ENCODE measurements around the gene PHRF1.
A peak's percentile ranks its signal among the peaks of the same experiment; 100 is the strongest.

Gene PHRF1

DNA sequence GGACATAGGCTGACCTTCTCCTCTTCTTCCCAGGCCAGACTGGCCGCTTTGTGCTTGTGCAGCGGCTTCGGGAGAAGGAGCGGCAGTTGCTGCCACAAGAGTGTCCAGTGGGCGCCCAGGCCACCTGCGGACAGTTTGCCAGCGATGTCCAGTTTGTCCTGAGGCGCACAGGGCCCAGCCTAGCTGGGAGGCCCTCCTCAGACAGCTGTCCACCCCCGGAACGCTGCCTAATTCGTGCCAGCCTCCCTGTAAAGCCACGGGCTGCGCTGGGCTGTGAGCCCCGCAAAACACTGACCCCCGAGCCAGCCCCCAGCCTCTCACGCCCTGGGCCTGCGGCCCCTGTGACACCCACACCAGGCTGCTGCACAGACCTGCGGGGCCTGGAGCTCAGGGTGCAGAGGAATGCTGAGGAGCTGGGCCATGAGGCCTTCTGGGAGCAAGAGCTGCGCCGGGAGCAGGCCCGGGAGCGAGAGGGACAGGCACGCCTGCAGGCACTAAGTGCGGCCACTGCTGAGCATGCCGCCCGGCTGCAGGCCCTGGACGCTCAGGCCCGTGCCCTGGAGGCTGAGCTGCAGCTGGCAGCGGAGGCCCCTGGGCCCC lies 14.1 kb upstream of the PHRF1 start:
- Histone ChIP-seq H3K4me1 (ENCODE audit: control insufficient read depth in 1 of 2, insufficient read depth in 1 of 2, low read depth in 1 of 2, low read length in 1 of 2) (peaks cover 21 to 22% of the 10 kb centered on the region in 2 experiments), H3K27me3 (peaks cover 41% of the 10 kb centered on the region), H3K27ac (no peak overlapping the region), H3K4me3 (ENCODE audit: low read depth in 1 of 2, low read length in 1 of 2) (peak overlapping the region; percentile 87), H3K36me3 (peaks cover 19% of the 10 kb centered on the region), H3K9me3 (no peaks in the 10 kb centered on the region)
- TF ChIP-seq, protein P1, sequence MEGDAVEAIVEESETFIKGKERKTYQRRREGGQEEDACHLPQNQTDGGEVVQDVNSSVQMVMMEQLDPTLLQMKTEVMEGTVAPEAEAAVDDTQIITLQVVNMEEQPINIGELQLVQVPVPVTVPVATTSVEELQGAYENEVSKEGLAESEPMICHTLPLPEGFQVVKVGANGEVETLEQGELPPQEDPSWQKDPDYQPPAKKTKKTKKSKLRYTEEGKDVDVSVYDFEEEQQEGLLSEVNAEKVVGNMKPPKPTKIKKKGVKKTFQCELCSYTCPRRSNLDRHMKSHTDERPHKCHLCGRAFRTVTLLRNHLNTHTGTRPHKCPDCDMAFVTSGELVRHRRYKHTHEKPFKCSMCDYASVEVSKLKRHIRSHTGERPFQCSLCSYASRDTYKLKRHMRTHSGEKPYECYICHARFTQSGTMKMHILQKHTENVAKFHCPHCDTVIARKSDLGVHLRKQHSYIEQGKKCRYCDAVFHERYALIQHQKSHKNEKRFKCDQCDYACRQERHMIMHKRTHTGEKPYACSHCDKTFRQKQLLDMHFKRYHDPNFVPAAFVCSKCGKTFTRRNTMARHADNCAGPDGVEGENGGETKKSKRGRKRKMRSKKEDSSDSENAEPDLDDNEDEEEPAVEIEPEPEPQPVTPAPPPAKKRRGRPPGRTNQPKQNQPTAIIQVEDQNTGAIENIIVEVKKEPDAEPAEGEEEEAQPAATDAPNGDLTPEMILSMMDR (IDR thresholded peaks at IDR 0.05), result no peak

DNA sequence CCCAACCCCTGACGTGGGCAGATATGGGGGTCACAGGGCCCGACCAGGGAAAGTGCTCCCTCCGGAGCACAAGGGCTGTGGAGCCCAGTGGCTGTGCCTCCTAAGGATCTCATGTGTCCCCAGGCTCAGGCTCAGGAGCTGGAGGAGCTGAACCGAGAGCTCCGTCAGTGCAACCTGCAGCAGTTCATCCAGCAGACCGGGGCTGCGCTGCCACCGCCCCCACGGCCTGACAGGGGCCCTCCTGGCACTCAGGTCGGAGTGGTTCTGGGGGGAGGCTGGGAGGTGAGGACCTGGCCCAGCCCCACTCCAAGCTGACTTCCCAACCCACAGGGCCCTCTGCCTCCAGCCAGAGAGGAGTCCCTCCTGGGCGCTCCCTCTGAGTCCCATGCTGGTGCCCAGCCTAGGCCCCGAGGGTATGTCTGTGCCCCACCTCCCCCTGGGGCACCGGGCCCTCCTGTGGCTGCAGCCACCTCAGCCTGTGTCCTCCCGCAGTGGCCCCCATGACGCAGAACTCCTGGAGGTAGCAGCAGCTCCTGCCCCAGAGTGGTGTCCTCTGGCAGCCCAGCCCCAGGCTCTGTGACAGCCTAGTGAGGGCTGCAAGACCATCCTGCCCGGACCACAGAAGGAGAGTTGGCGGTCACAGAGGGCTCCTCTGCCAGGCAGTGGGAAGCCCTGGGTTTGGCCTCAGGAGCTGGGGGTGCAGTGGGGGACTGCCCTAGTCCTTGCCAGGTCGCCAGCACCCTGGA lies 13.0 kb upstream of the PHRF1 start:
- no peak overlapping the region for H3K27ac ChIP-seq
- peaks cover 19% of the 10 kb centered on the region for H3K36me3 ChIP-seq
- H3K9me3 ChIP-seq, result no peaks in the 10 kb centered on the region
- H3K4me3 ChIP-seq (ENCODE audit: low read depth in 1 of 2, low read length in 1 of 2), result no peak overlapping the region
- peaks cover 41% of the 10 kb centered on the region for H3K27me3 ChIP-seq
- H3K4me1 ChIP-seq (ENCODE audit: control insufficient read depth in 1 of 2, insufficient read depth in 1 of 2, low read depth in 1 of 2, low read length in 1 of 2), result peaks cover 25 to 30% of the 10 kb centered on the region in 2 experiments
- TF ChIP-seq, protein P1 (IDR thresholded peaks at IDR 0.05), result no peak

DNA sequence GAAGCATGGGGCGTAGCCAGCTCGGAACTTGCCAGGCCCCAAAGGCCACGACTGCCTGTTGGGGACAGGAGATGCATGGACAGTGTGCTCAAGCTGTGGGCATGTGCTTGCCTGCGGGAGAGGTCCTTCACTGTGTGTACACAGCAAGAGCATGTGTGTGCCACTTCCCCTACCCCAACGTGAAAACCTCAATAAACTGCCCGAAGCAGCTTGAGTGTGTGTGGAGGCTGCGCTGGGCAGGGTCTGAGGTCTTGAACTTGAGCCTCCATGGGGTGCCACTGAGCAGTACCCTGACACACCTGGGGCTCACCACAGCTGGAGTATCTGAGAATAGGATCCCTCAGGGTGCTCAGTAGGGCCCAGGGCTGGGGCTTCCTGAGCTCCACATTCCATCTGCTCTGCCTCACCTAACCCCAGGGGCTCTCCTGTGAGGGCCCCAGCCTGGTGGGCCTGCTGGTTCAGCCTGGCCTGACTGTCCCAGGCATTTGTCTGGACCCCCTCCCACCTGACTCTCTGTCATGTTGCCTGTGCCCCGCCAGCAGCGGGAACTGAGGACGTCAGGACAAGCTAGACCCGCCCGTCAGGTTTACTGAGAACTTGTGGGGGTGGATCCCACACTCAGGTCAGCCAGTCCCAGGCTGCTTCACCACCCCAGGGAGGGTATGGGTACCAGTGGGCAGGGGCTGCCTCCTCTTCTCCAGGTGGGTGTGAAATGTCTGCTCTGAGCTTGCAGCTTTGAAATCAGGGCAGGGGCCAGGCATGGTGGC lies 12.3 kb upstream of the PHRF1 start:
- no peak overlapping the region for H3K27ac ChIP-seq
- TF ChIP-seq, protein P1 (IDR thresholded peaks at IDR 0.05), result no peak
- peaks cover 41% of the 10 kb centered on the region for H3K27me3 ChIP-seq
- peaks cover 19% of the 10 kb centered on the region for H3K36me3 ChIP-seq
- no peaks in the 10 kb centered on the region for H3K9me3 ChIP-seq
- no peak overlapping the region for H3K4me3 ChIP-seq (ENCODE audit: low read depth in 1 of 2, low read length in 1 of 2)
- H3K4me1 ChIP-seq (ENCODE audit: control insufficient read depth in 1 of 2, insufficient read depth in 1 of 2, low read depth in 1 of 2, low read length in 1 of 2), result peaks cover 30 to 32% of the 10 kb centered on the region in 2 experiments

DNA sequence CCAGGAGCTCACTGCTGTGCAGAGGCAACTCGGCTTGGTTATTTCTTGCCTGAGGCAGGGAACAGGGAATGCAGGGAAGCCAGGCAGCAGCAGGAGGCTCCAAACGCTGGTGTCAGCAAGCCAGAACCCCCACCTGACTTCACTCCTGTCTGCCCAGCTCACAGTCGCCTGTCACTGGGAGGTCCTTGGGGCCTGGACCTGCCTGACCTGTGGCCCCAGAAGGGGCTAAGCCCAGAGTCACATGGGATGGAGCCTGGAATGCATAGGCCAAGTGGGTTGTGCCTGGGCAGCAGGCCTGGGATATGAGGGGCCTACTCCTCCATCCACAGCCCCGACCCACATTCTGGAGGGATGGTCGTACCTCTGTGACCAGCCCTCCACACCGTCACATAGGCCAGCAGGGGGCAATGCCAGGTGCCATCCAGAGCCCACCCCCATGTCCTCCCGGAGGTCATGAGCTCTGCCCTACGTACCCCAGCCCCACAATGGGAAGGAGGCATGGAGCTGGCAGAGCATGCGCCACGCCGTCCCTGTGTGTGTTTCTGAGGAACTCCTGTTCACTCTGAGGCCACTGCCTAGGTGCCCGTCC lies 10.3 kb upstream of the PHRF1 start:
- no peak overlapping the region for H3K4me3 ChIP-seq (ENCODE audit: low read depth in 1 of 2, low read length in 1 of 2)
- no peak overlapping the region for H3K27ac ChIP-seq
- peaks cover 24 to 27% of the 10 kb centered on the region in 2 experiments for H3K4me1 ChIP-seq (ENCODE audit: control insufficient read depth in 1 of 2, insufficient read depth in 1 of 2, low read depth in 1 of 2, low read length in 1 of 2)

More for the DNA sequence above, 10.3 kb upstream of the PHRF1 start:
- H3K27me3 ChIP-seq, result peaks cover 52% of the 10 kb centered on the region
- H3K36me3 ChIP-seq, result peaks cover 19% of the 10 kb centered on the region
- TF ChIP-seq, protein P1 (IDR thresholded peaks at IDR 0.05), result no peak
- H3K9me3 ChIP-seq, result no peaks in the 10 kb centered on the region
